GM21619 (cell line): ENCODE results near the gene POU2AF1.

Experiments
- ATAC-seq: cut with Tn5 transposase; IDR thresholded peaks from one replicate; pipeline ENCODE4 v1.9.1; 2021; ENCODE audit not compliant: unreplicated experiment

POU2AF1 gene

DNA sequence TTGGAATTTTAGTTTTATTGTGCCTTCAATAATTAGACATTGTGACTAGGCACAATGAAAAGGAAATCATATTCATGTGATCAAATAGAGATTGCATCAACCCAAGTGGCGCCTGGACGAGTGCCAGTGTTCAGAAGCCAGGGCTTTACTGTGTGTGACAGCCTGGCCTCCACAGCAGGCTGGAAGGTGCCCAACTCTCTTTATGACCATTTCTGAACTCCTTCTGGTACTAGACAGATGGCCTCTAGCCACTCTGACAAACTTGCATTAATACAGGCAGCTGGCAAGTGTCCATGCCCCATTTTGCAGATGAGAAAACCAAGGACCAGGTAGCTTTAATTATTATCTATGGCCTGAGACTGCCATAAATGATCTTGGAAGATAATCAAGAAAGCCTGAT, 8.3 kb upstream of the POU2AF1 start:
- ATAC-seq = no peak

DNA sequence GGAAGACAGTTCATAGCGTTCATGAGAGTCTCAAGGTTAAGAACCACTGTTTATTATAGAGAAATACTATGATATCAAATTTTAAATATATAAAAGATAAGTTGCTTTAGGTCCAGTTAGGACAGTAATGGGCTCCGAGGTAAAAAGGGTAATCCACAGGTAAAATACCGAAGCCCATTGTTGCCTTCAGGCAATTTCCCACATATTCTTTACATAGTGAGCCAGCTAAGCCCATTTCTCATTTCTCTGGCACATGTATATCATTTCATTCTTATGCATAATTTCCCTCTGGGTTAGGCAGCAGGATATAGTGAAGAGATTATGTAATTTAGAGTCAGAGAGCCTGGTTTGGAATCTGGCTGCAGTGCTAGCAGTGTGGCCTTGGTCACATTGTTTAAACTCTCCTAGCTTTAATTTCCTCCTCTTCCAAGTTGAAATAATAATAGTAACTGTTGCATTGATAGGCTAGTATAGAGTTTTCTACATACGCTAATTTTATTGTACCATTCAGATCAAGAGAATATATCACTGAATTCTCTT, 7.6 kb upstream of the POU2AF1 start:
- no peak for ATAC-seq

DNA sequence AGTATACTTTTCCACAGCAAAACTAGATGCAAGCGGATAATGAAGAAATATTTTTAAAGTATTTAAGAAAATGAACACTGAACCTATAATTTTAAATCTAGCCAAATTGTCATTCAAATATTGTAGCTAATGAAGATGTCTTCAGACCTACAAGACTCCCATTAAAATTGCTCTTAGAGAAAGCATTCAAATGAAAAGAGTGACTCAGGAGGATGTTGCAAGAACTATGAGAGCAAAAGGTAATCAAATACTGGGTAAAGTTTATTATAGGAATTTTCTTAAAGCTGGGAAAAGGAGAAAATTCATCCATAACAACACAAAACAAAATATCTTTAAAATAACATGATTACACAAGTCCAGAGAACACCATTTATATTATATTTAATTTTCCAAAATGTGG, 5.4 kb upstream of the POU2AF1 start:
- ATAC-seq = no peak

DNA sequence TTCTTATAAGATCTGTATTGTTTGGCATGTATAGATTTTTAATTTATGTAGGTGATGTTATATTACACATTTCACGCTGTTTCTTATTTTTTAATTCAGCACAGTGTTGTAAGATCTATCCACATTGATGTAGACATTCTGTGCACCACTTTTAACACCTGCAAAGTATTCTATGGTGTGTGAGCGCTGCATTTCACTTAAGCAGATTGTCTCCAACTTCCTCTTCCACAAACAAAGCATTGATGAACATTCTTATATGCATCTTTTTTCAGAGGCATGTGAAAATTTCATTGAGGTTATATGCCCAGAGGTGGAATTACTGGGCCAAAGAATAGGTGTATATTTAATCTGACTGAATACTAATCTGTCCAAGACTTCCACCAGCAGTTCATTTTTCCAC, 3.4 kb upstream of the POU2AF1 start:
- no peak for ATAC-seq

DNA sequence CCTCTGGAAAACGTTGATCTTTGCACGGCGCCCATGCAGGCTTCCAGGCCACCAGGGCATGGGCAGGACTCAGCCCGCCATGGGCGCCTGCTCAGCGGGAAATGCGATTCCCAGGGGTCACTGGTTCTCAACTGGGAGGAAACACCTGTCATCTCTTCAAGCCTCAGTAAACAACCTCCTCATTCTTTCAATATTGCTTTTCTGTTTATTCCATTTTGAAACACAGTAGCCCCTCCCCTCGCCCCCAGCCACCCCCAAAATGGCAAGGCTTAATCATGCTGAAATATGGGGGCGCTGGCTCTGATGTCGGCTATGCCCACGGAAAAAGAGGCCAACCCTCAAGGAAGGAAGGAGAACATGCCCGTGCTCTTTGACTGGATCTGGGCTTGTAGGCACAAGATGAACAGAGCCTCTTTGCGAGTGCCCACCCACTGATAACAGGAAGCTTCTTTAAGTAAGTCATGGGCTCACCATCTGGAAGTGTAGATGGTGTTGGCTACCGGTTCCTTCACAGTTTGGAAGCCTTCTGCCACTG, 594 bp upstream of the POU2AF1 start:
- ATAC-seq = peak; percentile 40

DNA sequence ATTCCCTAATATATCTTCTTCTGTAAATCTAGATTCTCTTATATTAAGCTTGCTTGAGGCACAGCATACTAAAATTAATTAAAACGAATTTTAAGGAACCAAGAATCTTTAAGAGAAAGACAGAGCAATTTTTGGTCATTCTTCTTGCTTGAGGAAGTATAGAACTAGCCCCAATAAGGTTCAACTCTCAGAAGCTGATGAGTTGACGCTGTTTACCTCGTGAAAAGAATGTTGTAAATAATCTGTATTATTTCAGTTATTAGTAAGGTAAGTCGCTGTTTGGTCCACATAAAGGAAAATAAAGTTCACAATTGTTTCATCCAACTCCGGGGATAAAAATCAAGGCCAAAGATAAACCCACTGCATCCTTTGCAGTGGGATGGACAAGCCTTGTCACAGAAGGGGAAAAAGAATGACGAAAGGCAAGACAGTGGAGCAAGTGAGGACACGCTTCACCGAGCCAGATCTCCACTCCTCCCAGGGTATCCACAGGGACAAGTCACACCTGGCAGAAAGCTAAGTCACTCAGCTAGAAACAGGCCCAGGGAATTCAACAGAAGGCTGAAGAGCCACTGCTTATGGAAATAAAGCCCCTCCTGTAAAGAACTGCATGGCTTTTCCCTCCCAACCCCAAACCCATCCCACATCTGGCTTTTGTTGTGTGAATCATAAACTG, 752 bp downstream of the POU2AF1 start:
- no peak for ATAC-seq

DNA sequence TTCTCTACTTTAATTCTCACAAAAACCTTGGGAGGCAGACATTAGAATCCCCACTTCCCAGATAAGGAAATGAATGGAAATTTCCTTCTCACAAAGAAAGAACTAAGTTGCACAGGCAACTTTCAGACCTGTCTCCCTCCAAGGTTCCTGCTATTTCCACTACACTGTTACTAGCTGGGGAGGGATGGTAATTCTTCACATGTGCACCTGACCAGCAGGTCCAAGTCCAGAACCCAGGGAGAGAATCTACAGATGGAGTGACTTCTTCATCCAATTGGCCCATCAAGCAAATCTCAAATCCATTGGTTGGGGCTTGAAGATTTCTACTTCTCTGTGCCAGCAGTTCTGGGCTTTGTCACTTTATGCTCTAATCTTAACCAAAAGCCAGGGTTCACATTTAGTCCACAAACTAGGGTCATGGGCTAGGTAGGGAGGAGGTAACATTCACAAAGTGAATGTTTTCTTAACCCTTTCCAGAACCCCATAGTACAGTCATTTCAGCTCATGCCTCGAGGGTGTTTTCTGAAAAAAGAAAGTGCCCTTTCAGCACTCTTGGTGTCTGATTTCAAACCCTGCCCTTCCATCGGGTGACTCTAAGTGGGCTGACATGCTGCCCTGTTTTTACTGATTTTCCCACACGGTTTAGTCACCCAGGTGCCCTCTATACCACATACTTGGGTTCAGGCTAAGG, 2.7 kb downstream of the POU2AF1 start:
- ATAC-seq = no peak

DNA sequence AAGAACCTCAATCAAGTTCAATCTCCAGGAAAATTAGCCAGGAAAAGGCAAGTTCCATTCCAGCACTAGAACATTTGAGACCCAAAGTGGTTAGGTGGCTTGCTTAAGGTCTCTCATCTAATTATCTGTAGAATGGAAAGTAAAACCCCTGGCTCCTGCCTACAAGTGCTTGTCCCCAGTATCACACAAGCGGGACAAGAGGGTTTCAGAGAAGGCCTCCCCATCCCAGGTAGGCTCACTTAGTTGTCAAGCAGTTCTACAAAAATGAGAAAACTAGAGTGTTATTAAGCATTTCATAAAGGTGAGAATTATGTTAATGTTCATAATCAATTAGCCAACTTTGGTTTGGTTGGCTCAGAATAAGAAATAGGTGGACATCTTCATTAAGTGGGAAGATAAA, 5.5 kb downstream of the POU2AF1 start:
- ATAC-seq = no peak

DNA sequence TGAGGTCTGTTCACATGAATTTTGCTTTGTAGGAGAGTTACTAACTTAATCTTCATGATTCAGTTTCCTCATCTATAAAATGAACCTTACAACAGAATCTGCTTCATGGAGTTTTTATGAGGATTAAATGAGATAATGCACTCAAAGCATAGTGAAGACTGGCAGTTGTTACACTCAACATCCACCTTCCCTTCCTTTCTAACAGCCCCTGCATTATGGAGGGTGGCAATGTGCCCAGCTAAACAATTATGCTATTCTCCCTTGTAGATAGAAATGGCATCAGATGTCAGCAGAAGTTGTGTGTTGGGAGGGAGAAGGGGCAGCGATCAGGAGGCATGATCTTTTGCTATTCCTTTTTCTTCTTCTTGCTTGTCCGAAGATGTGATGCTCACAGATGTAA, 6.5 kb downstream of the POU2AF1 start:
- no peak for ATAC-seq

DNA sequence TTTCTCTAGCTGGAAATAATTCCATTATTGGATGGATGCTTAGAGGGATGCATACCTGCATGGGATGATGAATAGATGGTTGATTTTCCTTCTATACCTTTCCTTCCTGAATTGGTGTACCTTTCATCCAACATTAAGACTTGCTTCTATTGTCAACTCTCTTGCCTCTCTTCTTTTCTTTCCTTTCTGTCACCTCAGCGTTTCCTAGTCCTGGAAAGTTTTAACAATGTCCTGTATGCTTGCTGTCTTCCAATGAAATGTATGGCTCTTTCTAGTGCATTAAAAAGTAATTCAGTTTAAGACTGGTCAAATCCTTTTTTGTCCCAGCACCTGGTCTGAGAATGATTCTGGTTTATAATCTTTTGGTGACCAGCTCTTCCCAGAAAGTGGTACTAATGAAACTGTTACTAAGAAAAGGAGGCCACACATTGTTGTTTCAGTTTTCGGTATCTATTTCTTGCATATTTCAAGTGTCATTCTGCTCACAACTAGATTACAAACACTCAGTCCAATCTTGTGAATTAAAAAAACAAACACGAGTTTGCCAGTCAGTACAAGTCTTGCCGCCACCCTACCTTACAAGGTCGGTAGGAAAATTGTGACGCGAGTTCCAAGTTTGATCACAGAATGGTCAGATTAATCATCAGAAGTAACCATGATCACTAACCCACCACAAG, 8.0 kb downstream of the POU2AF1 start:
- peak; percentile 41 for ATAC-seq

DNA sequence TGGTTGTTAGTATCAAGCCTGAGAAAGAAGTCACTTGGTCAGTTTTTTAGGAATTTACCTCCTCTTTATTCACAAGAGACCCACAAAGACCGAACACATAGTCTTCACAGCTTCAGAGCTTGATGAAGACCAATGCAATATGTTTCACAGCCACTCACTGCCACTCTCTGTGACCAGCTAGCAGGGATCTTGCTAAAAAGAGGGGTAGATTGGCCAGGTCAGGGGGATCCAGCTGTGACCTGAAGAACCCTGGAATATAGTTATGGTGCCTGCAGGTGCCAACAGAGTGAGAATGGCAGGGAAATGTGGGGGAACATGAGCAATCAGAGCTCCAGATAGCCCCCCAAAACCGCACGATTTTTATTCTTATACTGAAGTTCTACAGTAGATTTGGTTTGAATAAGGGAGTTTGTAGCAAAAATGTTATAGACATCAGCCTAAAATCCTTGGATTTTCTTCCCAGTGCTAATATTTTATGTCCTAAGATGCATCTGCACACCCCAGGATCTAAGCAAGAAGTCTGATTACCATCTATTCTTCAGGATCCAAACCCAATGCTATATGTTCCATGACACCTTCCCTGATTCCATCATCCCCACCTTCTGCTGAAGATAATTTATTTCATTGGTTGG, 8.7 kb downstream of the POU2AF1 start:
- no peak for ATAC-seq

DNA sequence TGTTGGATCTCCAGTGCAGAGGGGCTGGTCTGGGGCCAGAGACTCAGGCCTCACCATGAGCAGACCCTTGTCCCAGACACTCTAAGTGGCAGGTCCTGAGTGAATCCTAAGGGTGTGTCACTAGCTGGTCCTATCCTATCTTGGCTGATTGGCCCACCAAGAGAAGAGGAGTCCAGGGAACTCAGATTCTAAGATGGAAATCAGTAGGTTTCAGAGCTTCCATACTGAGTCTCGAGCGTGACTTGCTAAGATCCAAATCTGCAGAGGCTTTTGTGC, 10.9 kb downstream of the POU2AF1 start:
- ATAC-seq = no peak

DNA sequence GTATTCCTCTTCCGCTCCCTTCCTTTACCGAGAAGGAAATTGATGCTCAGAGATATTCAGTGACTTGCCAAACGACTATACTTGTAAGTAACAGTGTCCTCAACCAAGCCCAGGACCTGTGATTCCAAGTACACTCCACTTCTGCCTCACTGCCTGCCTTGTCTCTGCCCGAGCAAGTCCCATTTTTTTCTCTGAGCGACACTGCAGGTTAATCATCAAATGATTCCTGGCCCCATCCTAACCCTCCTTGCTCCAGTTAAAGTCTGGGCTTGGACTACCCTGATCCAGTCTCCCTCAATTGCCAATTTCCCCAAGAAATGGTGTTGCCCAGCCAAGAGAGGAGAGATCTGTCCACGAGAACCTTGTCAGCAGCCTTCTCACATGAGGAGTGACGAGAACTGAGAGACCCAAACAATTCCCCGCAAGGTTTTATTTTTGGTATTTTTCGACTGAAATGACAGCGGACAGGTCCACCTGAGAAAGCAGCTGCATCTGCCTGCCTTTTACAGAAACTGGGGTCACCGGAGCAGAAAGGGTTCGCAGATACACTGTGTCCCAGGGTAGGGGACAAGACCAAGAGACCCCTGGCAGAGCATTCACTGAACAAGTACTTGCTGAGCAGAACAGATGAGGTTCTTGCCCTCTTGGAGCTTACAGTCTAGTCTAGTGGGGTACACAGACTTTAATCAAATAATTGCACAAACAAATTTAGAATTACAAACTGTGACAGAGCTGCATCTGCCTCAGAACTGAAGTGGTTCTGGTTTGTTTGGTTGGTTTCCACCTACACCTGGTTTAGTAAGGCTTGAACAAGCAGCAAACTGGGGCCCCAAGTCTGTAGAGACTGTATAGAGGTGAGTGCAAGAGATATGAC, 11.4 kb downstream of the POU2AF1 start:
- peak; percentile 51 for ATAC-seq

DNA sequence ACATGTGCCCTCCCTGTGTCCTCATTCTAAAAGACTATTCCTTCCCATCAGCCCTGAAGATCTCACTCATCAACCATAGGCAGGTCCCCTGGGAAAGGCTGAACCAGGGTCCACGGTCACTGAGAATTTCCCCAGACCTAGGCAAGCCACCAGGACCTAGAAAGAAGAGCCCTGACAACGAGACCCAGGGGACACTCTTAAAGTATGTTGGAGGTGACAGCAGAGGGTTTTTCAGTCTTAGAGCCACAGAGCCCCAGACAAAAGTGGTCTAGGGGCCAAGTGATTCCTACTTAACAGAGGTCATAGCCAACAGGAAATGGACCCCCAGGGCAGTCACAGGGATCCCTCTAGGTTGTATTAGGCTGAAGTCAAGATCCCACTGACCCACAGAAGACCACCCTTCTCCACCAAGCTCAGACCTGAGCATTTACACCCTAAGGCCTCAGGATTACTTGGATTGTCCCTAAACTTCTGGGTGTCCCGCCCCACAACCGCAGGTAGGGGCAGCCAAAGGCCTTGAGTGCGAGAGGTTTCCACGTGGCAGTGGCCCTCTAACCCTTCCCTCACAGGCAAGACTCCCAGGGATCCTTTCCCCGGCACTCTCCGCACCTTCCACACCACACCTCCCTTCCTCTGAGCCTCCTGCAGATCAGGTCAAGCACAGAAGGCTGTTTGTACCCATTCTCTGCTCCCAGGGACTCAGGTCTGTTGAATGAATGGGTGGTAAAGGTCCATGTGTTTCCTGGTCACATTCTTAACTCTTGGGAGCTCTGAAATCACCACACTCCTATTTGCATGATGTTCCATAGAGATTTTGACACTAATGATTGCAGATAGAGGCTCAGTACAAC, 12.3 kb downstream of the POU2AF1 start:
- no peak for ATAC-seq

DNA sequence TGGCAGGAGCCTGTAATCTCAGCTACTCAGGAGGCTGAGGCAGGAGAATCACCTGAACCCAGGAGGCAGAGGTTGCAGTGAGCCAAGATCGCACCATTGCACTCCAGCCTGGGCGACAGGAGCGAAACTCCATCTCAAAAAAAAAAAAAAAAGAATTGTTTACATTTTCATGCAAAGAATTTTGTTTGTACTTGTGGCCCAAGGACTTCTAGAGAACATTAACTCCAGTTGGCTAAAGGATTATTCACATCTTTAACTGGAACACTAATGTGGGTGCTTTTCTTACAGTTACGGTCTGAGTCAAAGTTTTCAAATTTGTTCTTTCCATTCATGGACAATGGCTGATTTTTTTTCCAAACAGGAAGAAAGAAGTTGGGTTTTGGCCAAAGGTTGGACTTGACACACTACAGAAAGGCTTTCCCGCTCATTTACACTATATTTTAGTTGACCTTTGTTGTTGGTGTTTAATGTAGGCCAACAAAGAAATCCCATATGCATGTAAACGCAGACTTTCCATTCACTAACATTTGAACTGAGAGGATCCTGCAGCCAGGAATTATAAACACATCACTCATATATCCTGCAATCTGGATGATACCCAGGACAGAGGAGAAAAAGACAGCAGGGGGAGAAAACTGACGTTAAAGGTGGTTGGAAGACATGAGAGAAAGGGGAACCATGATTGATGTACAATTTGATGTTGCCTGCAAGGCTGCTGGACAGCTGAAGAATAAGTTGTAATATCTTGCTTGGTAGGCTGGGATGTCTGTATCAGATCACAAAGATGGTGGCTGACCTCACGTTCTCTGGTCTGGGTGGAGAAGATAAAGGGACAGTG, 13.1 kb downstream of the POU2AF1 start:
- ATAC-seq = no peak

DNA sequence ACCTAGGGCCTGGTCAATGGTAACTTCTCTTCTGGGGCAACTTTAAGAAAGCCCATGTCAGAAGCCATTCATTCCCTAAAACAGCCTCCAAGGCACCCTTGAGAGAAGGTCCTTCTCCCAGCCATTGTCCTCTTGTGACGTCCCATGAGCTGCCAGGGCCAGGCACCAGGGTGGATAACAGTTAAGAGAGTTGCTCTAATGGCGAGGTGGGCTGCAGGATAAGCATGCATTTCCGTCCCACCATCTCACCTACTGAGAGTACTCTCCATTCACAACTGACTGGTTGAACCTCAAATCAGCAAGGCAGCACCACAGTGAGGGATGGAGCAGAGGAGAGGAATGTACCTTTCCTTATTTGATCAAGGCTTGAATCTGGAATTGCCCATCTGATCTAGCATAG, 14.6 kb downstream of the POU2AF1 start:
- no peak for ATAC-seq

DNA sequence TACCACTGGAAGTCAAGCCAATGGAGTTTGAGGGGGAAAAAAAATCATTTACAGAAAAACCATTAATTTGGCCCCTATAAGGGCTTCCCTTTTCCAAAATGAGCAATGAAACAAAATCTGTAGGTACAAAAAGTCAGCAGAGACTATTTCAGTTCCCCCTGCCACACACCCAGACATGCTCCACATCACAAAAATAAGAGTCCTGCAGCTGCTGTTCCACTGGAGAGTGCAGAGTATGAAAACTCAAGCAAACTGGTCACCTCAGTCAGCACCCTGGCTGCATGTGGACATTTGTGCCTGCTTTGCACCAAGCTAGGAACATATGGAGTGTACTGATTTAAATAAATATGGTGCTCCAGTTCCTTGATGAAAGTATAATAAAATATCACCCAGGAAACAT, 15.1 kb downstream of the POU2AF1 start:
- ATAC-seq = no peak

DNA sequence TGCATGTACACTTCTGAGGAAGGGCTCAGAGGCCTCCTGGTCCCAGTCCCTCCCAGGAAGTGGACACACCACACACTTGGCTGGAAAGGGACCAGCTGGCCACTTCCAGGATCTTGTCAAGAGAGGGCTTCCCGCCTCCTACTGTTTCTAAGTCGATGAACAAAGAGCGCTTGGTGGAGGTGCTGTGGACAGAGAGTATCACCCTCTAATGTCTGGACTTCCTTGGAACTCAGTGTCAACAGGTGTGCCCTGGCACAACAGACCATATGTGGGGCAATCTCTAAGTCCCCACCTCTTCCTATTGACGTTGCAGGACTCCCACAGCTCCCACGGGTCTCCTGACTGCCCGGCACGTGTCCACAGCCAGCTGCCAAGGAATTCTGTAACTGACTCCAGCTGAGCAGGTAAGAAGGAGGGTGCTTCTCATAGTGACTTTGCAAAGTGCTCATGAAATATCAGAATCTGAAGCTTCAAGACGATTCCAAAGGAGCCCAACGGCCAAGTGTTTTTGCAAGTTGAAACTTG, 16.1 kb downstream of the POU2AF1 start:
- no peak for ATAC-seq

DNA sequence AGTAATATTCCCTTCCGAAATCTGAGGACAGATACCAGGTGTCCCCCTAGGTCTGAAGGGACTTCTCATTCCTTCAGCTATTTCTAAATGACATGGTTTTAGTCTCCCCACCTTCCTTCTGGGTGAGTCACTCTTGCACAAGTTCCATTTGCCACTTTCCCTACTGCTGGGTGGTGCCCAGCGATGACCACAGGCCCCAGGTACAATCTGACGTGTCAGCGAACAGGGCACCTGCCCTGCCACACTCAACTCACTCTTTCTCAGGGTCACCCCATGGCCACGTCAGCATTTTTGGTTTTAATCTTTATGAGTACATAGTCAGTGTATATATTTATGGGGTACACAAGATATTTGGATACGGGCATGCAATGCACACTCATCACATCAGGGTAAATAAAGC, 17.2 kb downstream of the POU2AF1 start:
- ATAC-seq = no peak
